ENCODE measurements around the gene FZR1. TPM values are rescaled to one million over a fixed set of nuclear protein-coding genes. Genes with fewer than 3 reads are reported as not detected.

Gene FZR1
- total RNA-seq, 1 experiment from 2014 or later, result 51.4 TPM

- no peak overlapping the region for H3K4ac ChIP-seq (ENCODE audit: low read depth, low read length)
- H3K4me1 ChIP-seq (ENCODE audit: insufficient read depth, low read length), result no peaks in the 10 kb centered on the region
- no peak overlapping the region for H4K91ac ChIP-seq (ENCODE audit: insufficient read length, low read depth, low read length)
- no peaks in the 10 kb centered on the region for H3K23me2 ChIP-seq (ENCODE audit: insufficient read length, low read depth, low read length, poor library complexity, severe bottlenecking)
- WGBS (ENCODE audit: extremely low coverage, insufficient read length, low lambda C conversion rate), result no CpG with 5 or more reads among the region's 9 CpGs
- no peak overlapping the region for H3K14ac ChIP-seq (ENCODE audit: insufficient read depth, low read length)
- H2BK12ac ChIP-seq (ENCODE audit: insufficient read length, low read depth, low read length), result no peak overlapping the region
- H3K79me1 ChIP-seq (ENCODE audit: insufficient read depth, low read depth, low read length, poor library complexity, severe bottlenecking), result no peaks in the 10 kb centered on the region
- no peak overlapping the region for H2AFZ ChIP-seq (ENCODE audit: low read length)
- H3K4me1 Mint-ChIP-seq, result peaks cover 7 to 15% of the 10 kb centered on the region in 2 experiments
- H2BK5ac ChIP-seq (ENCODE audit: insufficient read length, low read length), result no peak overlapping the region
- H3K9me3 Mint-ChIP-seq, result peaks cover 11 to 17% of the 10 kb centered on the region in 2 experiments
- H3K9me3 ChIP-seq (ENCODE audit: control insufficient read depth, low read depth, low read length), result no peaks in the 10 kb centered on the region
- peaks cover 18% of the 10 kb centered on the region for H3K27me3 ChIP-seq (ENCODE audit: insufficient read depth, low read length)
- H3K36me3 Mint-ChIP-seq (ENCODE audit: insufficient read depth in 1 of 3, low read depth in 3 of 3), result peaks cover 0 to 4% (median 0%) of the 10 kb centered on the region in 3 experiments; a peak in 2 of 7 replicates
- H3K27ac ChIP-seq (ENCODE audit: insufficient read length, low read depth, low read length), result no peak overlapping the region
- no peak overlapping the region for H3K4me3 Mint-ChIP-seq
- no peak overlapping the region for H3K27ac Mint-ChIP-seq
- H2BK120ac ChIP-seq (ENCODE audit: low read depth, low read length, poor library complexity, severe bottlenecking), result no peak overlapping the region
- H3K9ac ChIP-seq (ENCODE audit: extremely low read depth, insufficient read length, low read length), result no peak overlapping the region
- H2BK20ac ChIP-seq (ENCODE audit: low read depth, low read length, poor library complexity, severe bottlenecking), result no peak overlapping the region
- H3K27me3 Mint-ChIP-seq (ENCODE audit: low read depth), result peaks cover 93% of the 10 kb centered on the region
- H3K56ac ChIP-seq (ENCODE audit: insufficient read length, low read depth, low read length), result no peak overlapping the region
- H3T11ph ChIP-seq (ENCODE audit: low read length), result no peak overlapping the region
- H4K20me1 ChIP-seq (ENCODE audit: control insufficient read depth, insufficient read depth, insufficient read length), result no peaks in the 10 kb centered on the region
- H3K18ac ChIP-seq (ENCODE audit: insufficient read length, low read depth, low read length), result no peak overlapping the region
- no peak overlapping the region for H2AK5ac ChIP-seq (ENCODE audit: insufficient read length, low read length)
- no peaks in the 10 kb centered on the region for H3K79me2 ChIP-seq (ENCODE audit: insufficient read depth, low read length)
- no peak overlapping the region for H3K23ac ChIP-seq (ENCODE audit: insufficient read length, low read depth, low read length)
- H4K8ac ChIP-seq (replicated peaks; ENCODE audit: insufficient read length, low read depth, low read length), result no peak overlapping the region
- no peak for TF ChIP-seq CTCF (conservative IDR thresholded peaks at IDR 0.05)
- no peak overlapping the region for H4K5ac ChIP-seq (ENCODE audit: insufficient read length, low read depth, low read length)
- DNase-seq, result no peak
- no peak overlapping the region for H2BK15ac ChIP-seq (ENCODE audit: low read depth, low read length)
- no peak overlapping the region for H3K4me2 ChIP-seq (ENCODE audit: insufficient read depth, insufficient read length, low read length)
Observed at GRCh38 chr19:3466635-3467034, 39.5 kb upstream of the FZR1 start.

All from H9 (cell line).